Measurements from ENCODE around the gene LIPK.

GRCh38 chr10:88755753-88756152 lies 49.7 kb downstream of the LIPK start:
- TF ChIP-seq, protein P1, sequence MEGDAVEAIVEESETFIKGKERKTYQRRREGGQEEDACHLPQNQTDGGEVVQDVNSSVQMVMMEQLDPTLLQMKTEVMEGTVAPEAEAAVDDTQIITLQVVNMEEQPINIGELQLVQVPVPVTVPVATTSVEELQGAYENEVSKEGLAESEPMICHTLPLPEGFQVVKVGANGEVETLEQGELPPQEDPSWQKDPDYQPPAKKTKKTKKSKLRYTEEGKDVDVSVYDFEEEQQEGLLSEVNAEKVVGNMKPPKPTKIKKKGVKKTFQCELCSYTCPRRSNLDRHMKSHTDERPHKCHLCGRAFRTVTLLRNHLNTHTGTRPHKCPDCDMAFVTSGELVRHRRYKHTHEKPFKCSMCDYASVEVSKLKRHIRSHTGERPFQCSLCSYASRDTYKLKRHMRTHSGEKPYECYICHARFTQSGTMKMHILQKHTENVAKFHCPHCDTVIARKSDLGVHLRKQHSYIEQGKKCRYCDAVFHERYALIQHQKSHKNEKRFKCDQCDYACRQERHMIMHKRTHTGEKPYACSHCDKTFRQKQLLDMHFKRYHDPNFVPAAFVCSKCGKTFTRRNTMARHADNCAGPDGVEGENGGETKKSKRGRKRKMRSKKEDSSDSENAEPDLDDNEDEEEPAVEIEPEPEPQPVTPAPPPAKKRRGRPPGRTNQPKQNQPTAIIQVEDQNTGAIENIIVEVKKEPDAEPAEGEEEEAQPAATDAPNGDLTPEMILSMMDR (IDR thresholded peaks at IDR 0.05), result no peak
- TF ChIP-seq EHMT2 (IDR thresholded peaks at IDR 0.05; ENCODE audit: low read depth) (no peak), EP300 (IDR thresholded peaks at IDR 0.05) (no peak), HOXA7 (CRISPR knock-in tag; IDR thresholded peaks at IDR 0.05) (no peak), JUN (IDR thresholded peaks at IDR 0.05) (no peak), POLR2A (IDR thresholded peaks at IDR 0.05; ENCODE audit: low read length) (no peak), RAD21 (conservative IDR thresholded peaks at IDR 0.05 in 1 of 2, IDR thresholded peaks at IDR 0.05 in 1 of 2) (no peak), CEBPB (IDR thresholded peaks at IDR 0.05) (no peak), KDM5A (IDR thresholded peaks at IDR 0.05) (no peak)
